GM12878 (cell line): ENCODE data around the gene PLSCR3. TPM values are rescaled to one million over a fixed set of nuclear protein-coding genes. Genes with fewer than 3 reads are reported as not detected.

Source experiments
- ATAC-seq: fragments of 200-7000 bp; cut with Tn5 transposase; 3 replicates; pipeline ENCODE4 v1.9.1; 2020; ENCODE audit warnings: mild to moderate bottlenecking, moderate library complexity
- BruUV-seq: library from RNA; stranded (reverse); fragments of 400-500 nt; replicated peaks from 2 replicates; lab custom pipeline; 2021; lab: Mats Ljungman, UMichigan
- CTCF ChIA-PET: fragments of 300-600 bp; sonication (Branson Sonifier 250); formaldehyde crosslinking; extraction: SDS; loops from one replicate; lab custom pipeline; 2021; ENCODE audit warnings: inconsistent platforms; lab: Yijun Ruan, JAX
- POLR2A ChIA-PET: fragments of 350-600 bp; formaldehyde crosslinking; extraction: SDS; loops from one replicate; lab custom pipeline; 2021; ENCODE audit warnings: inconsistent platforms; lab: Charles Lee
- RAD21 ChIA-PET: fragments of 300-600 bp; sonication (Branson Sonifier 250); formaldehyde crosslinking; loops from one replicate; lab custom pipeline; 2023; ENCODE audit warnings: antibody characterized with exemption; ENCODE audit not compliant: unreplicated experiment; lab: Charles Lee
- SMC1A ChIA-PET: fragments of 300-600 bp; sonication (Branson Sonifier 250); formaldehyde crosslinking; loops from one replicate; lab custom pipeline; 2023; ENCODE audit not compliant: unreplicated experiment, uncharacterized antibody; lab: Charles Lee
- DNase-seq: peaks from one replicate; pipeline ENCODE4 v3.0.0-alpha.2; 2011; ENCODE audit warnings: low read depth, low spot score
- FAIRE-seq: peaks from 3 replicates; lab custom pipeline; 2011; peaks lifted over from hg19 to GRCh38; lab: Jason Lieb, UNC
- H2AFZ ChIP-seq: 2 replicates; pipeline ENCODE4 v1.6.0; 2011; ENCODE audit warnings: low read depth, low read length, control low read depth; ENCODE audit not compliant: control insufficient read depth
- H3K27ac ChIP-seq: 2 replicates; pipeline ENCODE4 v1.5.1; 2011; ENCODE audit warnings: control low read depth; ENCODE audit not compliant: control insufficient read depth, insufficient read depth
- H3K27me3 ChIP-seq, 2 experiments: replicated peaks in 1 of 2; 2 replicates each; pipeline versions ENCODE4 v1.6.0 to v1.6.1; 2011; ENCODE audit warnings: low read length in 1 of 2; ENCODE audit not compliant: control insufficient read depth in 2 of 2, insufficient read depth in 2 of 2
- H3K36me3 ChIP-seq, 2 experiments: 2 replicates each; pipeline ENCODE4 v1.5.1; 2011; ENCODE audit warnings: low read length in 1 of 2; ENCODE audit not compliant: control insufficient read depth in 2 of 2, insufficient read depth in 2 of 2
- H3K4me1 ChIP-seq: 2 replicates; pipeline ENCODE4 v1.6.1; 2011; ENCODE audit warnings: mild to moderate bottlenecking, low read length, moderate library complexity, mixed read lengths; ENCODE audit not compliant: control insufficient read depth, insufficient read depth
- H3K4me2 ChIP-seq: 2 replicates; pipeline ENCODE4 v1.6.0; 2011; ENCODE audit warnings: control low read depth; ENCODE audit not compliant: control insufficient read depth, insufficient read depth
- H3K4me3 ChIP-seq: fragments of 200-600 bp; sonication (generic); 2 replicates; pipeline ENCODE4 v1.5.1; 2016
- H3K79me2 ChIP-seq: 2 replicates; pipeline ENCODE4 v1.6.0; 2011; ENCODE audit warnings: low read length; ENCODE audit not compliant: control insufficient read depth, insufficient read depth
- H3K9ac ChIP-seq: 2 replicates; pipeline ENCODE4 v1.8.0; 2011; ENCODE audit warnings: low read length, control low read depth, mixed read lengths; ENCODE audit not compliant: control insufficient read depth, insufficient read depth
- H3K9me3 ChIP-seq: replicated peaks from 3 replicates; pipeline ENCODE4 v1.5.1; 2011; ENCODE audit warnings: mild to moderate bottlenecking, low read length; ENCODE audit not compliant: control insufficient read depth, insufficient read depth
- H4K20me1 ChIP-seq: 2 replicates; pipeline ENCODE4 v1.6.0; 2011; ENCODE audit not compliant: control insufficient read depth, insufficient read depth
- CBX3 ChIP-seq: fragments of 200-600 bp; sonication (generic); IDR thresholded peaks from 2 replicates; pipeline ENCODE4 v1.6.1; 2016; ENCODE audit warnings: low read depth, borderline replicate concordance
- CHD4 ChIP-seq: fragments of 200-600 bp; sonication (generic); IDR thresholded peaks from 2 replicates; pipeline ENCODE4 v1.6.1; 2016; ENCODE audit warnings: mild to moderate bottlenecking
- CREM ChIP-seq: IDR thresholded peaks from 2 replicates; pipeline ENCODE4 v1.6.1; 2014; ENCODE audit warnings: antibody characterized with exemption, low read depth
- GATAD2B ChIP-seq: fragments of 450-650 bp; conservative IDR thresholded peaks from 2 replicates; pipeline ENCODE4 v1.6.1; 2017; ENCODE audit warnings: low read depth, mild to moderate bottlenecking, moderate library complexity
- IKZF2 ChIP-seq, 2 experiments: fragments of 450-650 bp; IDR thresholded peaks; 2 replicates each; pipeline ENCODE4 v1.6.1; 2017; ENCODE audit warnings: mild to moderate bottlenecking in 2 of 2, moderate library complexity in 2 of 2
- JUND ChIP-seq: IDR thresholded peaks from 2 replicates; pipeline ENCODE4 v1.6.1; 2012; ENCODE audit warnings: low read depth, mild to moderate bottlenecking, low read length, improper control_type of control experiment, moderate library complexity
- PAX8 ChIP-seq: fragments of 450-650 bp; IDR thresholded peaks from 2 replicates; pipeline ENCODE4 v1.6.1; 2017; ENCODE audit warnings: mild to moderate bottlenecking, moderate library complexity
- POLR2A ChIP-seq: IDR thresholded peaks from 2 replicates; pipeline ENCODE4 v1.6.1; 2011; ENCODE audit warnings: low read depth, mild to moderate bottlenecking, low read length
- RB1 ChIP-seq: fragments of 450-650 bp; formaldehyde crosslinking; IDR thresholded peaks from 2 replicates; pipeline ENCODE4 v1.6.1; 2017; ENCODE audit warnings: mild to moderate bottlenecking, borderline replicate concordance
- RCOR1 ChIP-seq: conservative IDR thresholded peaks from 2 replicates; pipeline ENCODE4 v1.6.1; 2012; ENCODE audit warnings: low read depth, low read length, improper control_type of control experiment
- SIX5 ChIP-seq: IDR thresholded peaks from 2 replicates; pipeline ENCODE4 v1.6.1; 2011; ENCODE audit warnings: mild to moderate bottlenecking, low read depth, low read length, moderate library complexity; ENCODE audit not compliant: severe bottlenecking
- SMAD1 ChIP-seq: fragments of 450-650 bp; IDR thresholded peaks from 2 replicates; pipeline ENCODE4 v1.6.1; 2018; ENCODE audit warnings: mild to moderate bottlenecking, low read depth; ENCODE audit not compliant: partially characterized antibody
- SMAD5 ChIP-seq: IDR thresholded peaks from 2 replicates; pipeline ENCODE4 v1.6.1; 2016; ENCODE audit warnings: antibody characterized with exemption, low read depth
- SREBF1 ChIP-seq: IDR thresholded peaks from 2 replicates; pipeline ENCODE4 v1.6.1; 2012; ENCODE audit warnings: mild to moderate bottlenecking, low read length
- SRF ChIP-seq, 2 experiments: IDR thresholded peaks; 2 replicates each; pipeline ENCODE4 v1.6.1; 2011; ENCODE audit warnings: low read depth in 2 of 2, low read length in 2 of 2, mild to moderate bottlenecking in 1 of 2, moderate library complexity in 1 of 2
- TCF12 ChIP-seq: IDR thresholded peaks from 2 replicates; pipeline ENCODE4 v1.6.1; 2011; ENCODE audit warnings: low read depth, mild to moderate bottlenecking, low read length
- YY1 ChIP-seq: IDR thresholded peaks from 2 replicates; pipeline ENCODE4 v1.6.1; 2011; ENCODE audit warnings: low read depth, mild to moderate bottlenecking, low read length
- ZNF274 ChIP-seq: IDR thresholded peaks from one replicate; pipeline ENCODE4 v1.8.0; 2011; ENCODE audit not compliant: insufficient read length, insufficient read depth
- whole genome bisulfite sequencing: methylation state at CpG from one replicate; pipeline ENCODE4 v1.1.6; 2016; ENCODE audit warnings: low lambda C conversion rate; ENCODE audit not compliant: insufficient replicate concordance, insufficient coverage; ENCODE audit errors: missing lambda C conversion rate; 5-methylcytosine and 5-hydroxymethylcytosine counted together
- in situ Hi-C: fragments of 300-500 bp; cut with MboI; formaldehyde crosslinking; loops from 9 replicates; pipeline ENCODE4 v1.14.3; 2018; ENCODE audit warnings: mixed read lengths
- intact Hi-C: fragments of 100-400 bp; cut with micrococcal nuclease; formaldehyde crosslinking; loops from one replicate; pipeline ENCODE4 v1.14.2; 2022; ENCODE audit not compliant: unreplicated experiment
- polyA plus RNA-seq, 11 experiments: library from polyadenylated mRNA; depleted of rRNA in 4 of 11; unstranded in 6 of 11; stranded (reverse) in 5 of 11; fragments of >200 nt; fragmentation: Nextera tagmentation in 4 of 11; fragmentation: Illumina TruSeq in 1 of 11; extraction: Ambion mirVana in 4 of 11; extraction: Trizol in 1 of 11; gene quantifications; 1 replicate in 1 of 11; 2 replicates in 10 of 11; pipeline versions ENCODE4 v1.2.1 to v1.2.3, GENCODE V29; 2011 to 2016; ENCODE audit warnings: inconsistent platforms in 2 of 11, missing spikeins in 2 of 11, low read depth in 1 of 11
- total RNA-seq, 4 experiments: library from RNA; depleted of rRNA in 3 of 4; stranded (reverse); fragments of >200 nt in 3 of 4; fragmentation: Illumina TruSeq in 1 of 4; extraction: Trizol in 1 of 4; gene quantifications; 2 replicates each; pipeline versions ENCODE4 v1.2.1 to v1.2.3, GENCODE V29; 2013 to 2021
- TF ChIP-seq, protein P1 (sequence below): fragments of 450-650 bp; IDR thresholded peaks from 2 replicates; pipeline ENCODE4 v1.6.1; 2016; ENCODE audit warnings: mild to moderate bottlenecking

The PLSCR3 gene
- total and polyA plus RNA-seq, 10 of the 15 experiments (the other 5 are each of a cell fraction or from before 2014, with no cell fraction given), result 9.9 to 51.4 (median 43.4) TPM

DNA sequence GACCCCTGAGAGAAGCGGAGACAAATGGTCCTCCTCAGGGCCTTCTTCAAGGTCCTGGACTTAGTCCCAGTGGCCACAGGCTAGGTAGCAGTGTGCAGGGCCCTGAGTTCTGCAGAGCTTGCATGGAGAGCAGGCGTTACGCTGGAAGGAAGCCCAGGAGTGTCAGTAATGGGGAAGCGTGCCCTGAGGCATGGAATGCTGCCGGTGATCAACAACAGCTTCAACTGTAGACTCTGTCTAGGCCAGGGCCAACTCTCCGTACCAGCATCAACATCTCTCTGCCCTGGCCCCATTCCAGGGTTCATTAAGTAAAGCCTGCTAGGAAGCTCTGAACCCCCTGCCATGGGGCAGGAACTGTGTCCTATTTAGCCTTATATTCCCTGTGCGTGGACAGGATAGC, 14.0 kb downstream of the PLSCR3 start:
- H3K4me3 ChIP-seq, result no peak overlapping the region
- H2AFZ ChIP-seq, result no peak overlapping the region
- 68% methylated on average over 7 of the region's 7 CpGs for WGBS
- FAIRE-seq (no peak), ATAC-seq (no peak), DNase-seq (no peak)
- H3K4me1 ChIP-seq, result peaks cover 8% of the 10 kb centered on the region; the same call in 1 of the 2 replicates
- ChIA-PET POLR2A (interaction anchor here (0.6 kb wide), 1 partner anchor 225 kb away, joined by 3 read pairs; no protein-coding TSS in a partner anchor), RAD21 (no interaction called here), SMC1A (no interaction called here), CTCF (no interaction called here)
- H3K36me3 ChIP-seq, result no peaks in the 10 kb centered on the region
- TF ChIP-seq RCOR1 (no peak), SRF (IDR thresholded peaks at IDR 0.05; ENCODE audit: low read depth in 2 of 2, low read length in 2 of 2) (no peak), CBX3 (no peak), JUND (no peak), CHD4 (no peak), CREM (no peak), IKZF2 (IDR thresholded peaks at IDR 0.05) (no peak), TCF12 (no peak), YY1 (no peak), ZNF274 (no peak), SMAD5 (no peak), POLR2A (no peak), SREBF1 (no peak), RB1 (no peak), PAX8 (no peak), GATAD2B (no peak), SMAD1 (no peak), SIX5 (no peak)
- TF ChIP-seq, protein P1, sequence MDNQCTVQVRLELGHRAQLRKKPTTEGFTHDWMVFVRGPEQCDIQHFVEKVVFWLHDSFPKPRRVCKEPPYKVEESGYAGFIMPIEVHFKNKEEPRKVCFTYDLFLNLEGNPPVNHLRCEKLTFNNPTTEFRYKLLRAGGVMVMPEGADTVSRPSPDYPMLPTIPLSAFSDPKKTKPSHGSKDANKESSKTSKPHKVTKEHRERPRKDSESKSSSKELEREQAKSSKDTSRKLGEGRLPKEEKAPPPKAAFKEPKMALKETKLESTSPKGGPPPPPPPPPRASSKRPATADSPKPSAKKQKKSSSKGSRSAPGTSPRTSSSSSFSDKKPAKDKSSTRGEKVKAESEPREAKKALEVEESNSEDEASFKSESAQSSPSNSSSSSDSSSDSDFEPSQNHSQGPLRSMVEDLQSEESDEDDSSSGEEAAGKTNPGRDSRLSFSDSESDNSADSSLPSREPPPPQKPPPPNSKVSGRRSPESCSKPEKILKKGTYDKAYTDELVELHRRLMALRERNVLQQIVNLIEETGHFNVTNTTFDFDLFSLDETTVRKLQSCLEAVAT, result no peak
- H3K27ac ChIP-seq, result no peak overlapping the region
- no peak overlapping the region for H3K9ac ChIP-seq
- in situ Hi-C loops, result no loop called here
- peaks cover 3% of the 10 kb centered on the region; the same call in 2 of the 3 replicates for H3K9me3 ChIP-seq
- intact Hi-C loops, result no loop called here
- H4K20me1 ChIP-seq, result no peaks in the 10 kb centered on the region
- no TSS peak for BruUV-seq
- no peaks in the 10 kb centered on the region for H3K79me2 ChIP-seq
- peaks cover 4 to 5% of the 10 kb centered on the region in 2 experiments; a peak in 3 of 4 replicates for H3K27me3 ChIP-seq
- H3K4me2 ChIP-seq, result no peak overlapping the region
